ENCODE data around the gene C6orf163.
A peak's percentile ranks its signal among the peaks of the same experiment; 100 is the strongest.

Gene C6orf163

DNA sequence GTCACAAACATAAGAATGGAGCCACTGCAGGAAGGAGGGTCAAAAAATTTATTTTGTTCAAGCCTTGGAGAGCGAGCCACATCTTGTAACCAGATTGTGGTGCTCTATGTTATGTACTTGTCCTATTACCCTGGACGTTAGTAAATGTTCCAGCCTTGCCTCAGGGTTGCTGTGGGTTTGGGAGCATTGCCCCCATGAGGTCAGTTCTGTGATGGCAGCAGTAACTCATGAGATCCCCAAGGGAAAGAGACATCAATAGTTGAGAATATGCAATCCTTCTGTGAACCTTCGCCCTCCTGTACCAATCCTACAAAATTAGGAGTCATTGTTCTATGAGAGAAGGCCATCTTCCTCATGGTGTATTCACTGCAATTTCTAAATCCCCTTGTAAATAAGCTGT lies 46.7 kb downstream of the C6orf163 start:
- H3K4me3 ChIP-seq (ENCODE audit: low read length), result no peak overlapping the region
- peak; percentile 56 for DNase-seq (ENCODE audit: low read depth)
- TF ChIP-seq, protein P1, sequence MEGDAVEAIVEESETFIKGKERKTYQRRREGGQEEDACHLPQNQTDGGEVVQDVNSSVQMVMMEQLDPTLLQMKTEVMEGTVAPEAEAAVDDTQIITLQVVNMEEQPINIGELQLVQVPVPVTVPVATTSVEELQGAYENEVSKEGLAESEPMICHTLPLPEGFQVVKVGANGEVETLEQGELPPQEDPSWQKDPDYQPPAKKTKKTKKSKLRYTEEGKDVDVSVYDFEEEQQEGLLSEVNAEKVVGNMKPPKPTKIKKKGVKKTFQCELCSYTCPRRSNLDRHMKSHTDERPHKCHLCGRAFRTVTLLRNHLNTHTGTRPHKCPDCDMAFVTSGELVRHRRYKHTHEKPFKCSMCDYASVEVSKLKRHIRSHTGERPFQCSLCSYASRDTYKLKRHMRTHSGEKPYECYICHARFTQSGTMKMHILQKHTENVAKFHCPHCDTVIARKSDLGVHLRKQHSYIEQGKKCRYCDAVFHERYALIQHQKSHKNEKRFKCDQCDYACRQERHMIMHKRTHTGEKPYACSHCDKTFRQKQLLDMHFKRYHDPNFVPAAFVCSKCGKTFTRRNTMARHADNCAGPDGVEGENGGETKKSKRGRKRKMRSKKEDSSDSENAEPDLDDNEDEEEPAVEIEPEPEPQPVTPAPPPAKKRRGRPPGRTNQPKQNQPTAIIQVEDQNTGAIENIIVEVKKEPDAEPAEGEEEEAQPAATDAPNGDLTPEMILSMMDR (IDR thresholded peaks at IDR 0.05; ENCODE audit: insufficient read depth, low read depth, low read length, missing control alignments), result peak; percentile 63

GRCh38 chr6:87393026-87393622 lies 48.5 kb downstream of the C6orf163 start:
- DNase-seq (ENCODE audit: low read depth), result peak; percentile 76
- TF ChIP-seq, protein P1 (IDR thresholded peaks at IDR 0.05; ENCODE audit: insufficient read depth, low read depth, low read length, missing control alignments), result peak; percentile 62
- H3K4me3 ChIP-seq (ENCODE audit: low read length), result no peak overlapping the region

- no peak for DNase-seq (ENCODE audit: low read depth)
- TF ChIP-seq, protein P1 (IDR thresholded peaks at IDR 0.05; ENCODE audit: insufficient read depth, low read depth, low read length, missing control alignments), result no peak
- H3K4me3 ChIP-seq (ENCODE audit: low read length), result no peak overlapping the region
Observed at GRCh38 chr6:87395431-87395830, 50.8 kb downstream of the C6orf163 start.

DNA sequence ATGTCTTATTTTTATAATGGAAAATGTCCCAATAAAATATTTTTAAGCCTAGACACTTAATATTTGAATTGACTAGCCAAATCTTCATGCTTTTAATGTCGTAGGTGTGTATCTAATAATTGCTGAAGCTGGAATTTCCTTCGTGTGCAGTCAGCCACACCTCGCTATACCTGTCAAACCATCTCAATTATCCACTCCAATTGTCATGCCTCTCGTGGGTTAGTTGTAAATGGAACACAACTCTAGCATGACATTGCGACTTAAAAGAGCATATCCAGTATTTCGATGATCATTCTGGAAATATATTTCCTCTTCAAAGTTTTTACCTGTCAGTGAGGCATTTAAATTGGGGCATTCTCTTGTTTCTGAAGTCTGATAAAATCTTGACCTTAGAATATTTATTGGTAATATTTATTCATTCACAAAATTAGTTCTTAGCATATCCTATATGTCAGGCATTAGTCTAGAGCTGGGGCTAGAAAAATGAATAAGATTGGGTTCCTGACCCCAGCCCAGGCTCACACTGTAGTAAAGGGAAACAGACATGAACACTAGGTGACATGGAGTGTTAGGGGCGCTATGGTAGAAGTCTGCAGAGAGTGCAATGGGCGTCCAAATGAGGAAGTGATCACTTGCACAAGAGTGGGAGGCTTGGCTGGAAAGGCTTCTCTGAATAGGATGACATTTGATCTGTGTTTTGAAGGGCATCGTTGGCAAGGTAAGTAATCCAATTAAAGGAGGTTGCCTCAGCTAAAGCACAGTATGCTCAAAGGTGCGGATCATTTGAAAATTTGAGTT lies 52.2 kb downstream of the C6orf163 start:
- H3K4me3 ChIP-seq (ENCODE audit: low read length), result no peak overlapping the region
- TF ChIP-seq, protein P1 (IDR thresholded peaks at IDR 0.05; ENCODE audit: insufficient read depth, low read depth, low read length, missing control alignments), result no peak
- DNase-seq (ENCODE audit: low read depth), result no peak

DNA sequence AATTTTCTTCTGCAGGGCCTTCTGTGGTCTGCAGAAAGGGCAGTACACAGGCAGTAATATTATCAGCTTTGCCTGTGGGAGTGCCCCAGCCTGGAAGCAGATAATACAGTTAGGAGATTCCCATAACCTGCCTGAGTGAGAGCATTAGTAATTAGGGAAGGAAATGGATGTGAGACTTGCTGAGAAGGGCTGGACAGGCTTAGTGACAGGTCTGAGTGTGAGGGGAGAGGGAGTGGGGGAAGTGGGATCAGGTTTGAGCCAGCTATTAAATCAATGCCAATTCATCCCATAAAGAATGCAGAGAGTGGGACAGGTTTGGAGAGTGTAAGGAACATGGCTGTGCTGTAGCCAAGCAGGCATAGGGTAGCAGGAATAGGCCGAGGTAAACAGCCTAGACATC lies 53.0 kb downstream of the C6orf163 start:
- no peak overlapping the region for H3K4me3 ChIP-seq (ENCODE audit: low read length)
- TF ChIP-seq, protein P1 (IDR thresholded peaks at IDR 0.05; ENCODE audit: insufficient read depth, low read depth, low read length, missing control alignments), result no peak
- no peak for DNase-seq (ENCODE audit: low read depth)

DNA sequence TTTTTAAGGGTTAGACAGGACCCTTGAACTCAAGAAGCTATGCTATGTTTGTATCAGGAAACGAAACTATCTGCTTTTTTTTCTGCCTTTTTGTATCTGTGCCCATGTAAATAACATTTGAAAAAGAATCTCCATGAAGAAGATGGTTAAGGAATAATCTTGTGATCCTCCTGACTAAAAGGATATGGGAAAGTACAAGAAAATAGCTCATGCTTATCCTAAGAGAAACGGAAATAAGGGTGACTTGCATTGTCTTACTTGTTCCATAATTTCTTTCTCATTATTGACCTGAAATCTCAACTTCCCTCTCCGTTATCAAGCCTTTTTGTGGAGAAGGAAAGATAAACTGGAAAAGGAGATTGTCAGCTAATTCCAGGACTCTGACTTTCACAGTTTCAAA lies 57.2 kb downstream of the C6orf163 start:
- H3K4me3 ChIP-seq (ENCODE audit: low read length), result no peak overlapping the region
- DNase-seq (ENCODE audit: low read depth), result no peak
- TF ChIP-seq, protein P1 (IDR thresholded peaks at IDR 0.05; ENCODE audit: insufficient read depth, low read depth, low read length, missing control alignments), result no peak

All from epithelial cell of esophagus (primary cell).